H9 (cell line): ENCODE results near the gene CYTH3. TPM values are rescaled to one million over a fixed set of nuclear protein-coding genes. Genes with fewer than 3 reads are reported as not detected.

Experiments
- DNase-seq: peaks from one replicate; pipeline ENCODE4 v3.0.0-alpha.2; 2017
- H2AFZ ChIP-seq: one replicate; pipeline ENCODE4 v1.6.1; 2013; ENCODE audit warnings: mild to moderate bottlenecking, low read length, control low read depth, moderate library complexity
- H2AK5ac ChIP-seq: 2 replicates; pipeline ENCODE4 v1.6.1; 2013; ENCODE audit warnings: low read length, control low read depth, mixed read lengths; ENCODE audit not compliant: insufficient read length
- H2BK120ac ChIP-seq: one replicate; pipeline ENCODE4 v1.6.1; 2013; ENCODE audit warnings: low read depth, mild to moderate bottlenecking, low read length, control low read depth, inconsistent platforms; ENCODE audit not compliant: poor library complexity, severe bottlenecking
- H2BK12ac ChIP-seq: 2 replicates; pipeline ENCODE4 v1.6.1; 2013; ENCODE audit warnings: low read length, control low read depth, mixed read lengths, low read depth; ENCODE audit not compliant: insufficient read length
- H2BK15ac ChIP-seq: 2 replicates; pipeline ENCODE4 v1.6.1; 2013; ENCODE audit warnings: low read depth, low read length, control low read depth
- H2BK20ac ChIP-seq: one replicate; pipeline ENCODE4 v1.6.1; 2013; ENCODE audit warnings: low read depth, mild to moderate bottlenecking, low read length, control low read depth, inconsistent platforms; ENCODE audit not compliant: poor library complexity, severe bottlenecking
- H2BK5ac ChIP-seq: 2 replicates; pipeline ENCODE4 v1.6.1; 2013; ENCODE audit warnings: low read length, control low read depth, mixed read lengths; ENCODE audit not compliant: insufficient read length
- H3K14ac ChIP-seq: 2 replicates; pipeline ENCODE4 v1.6.1; 2013; ENCODE audit warnings: low read length, control low read depth; ENCODE audit not compliant: insufficient read depth
- H3K18ac ChIP-seq: 2 replicates; pipeline ENCODE4 v1.6.1; 2013; ENCODE audit warnings: low read depth, mild to moderate bottlenecking, mixed read lengths, low read length, control low read depth; ENCODE audit not compliant: insufficient read length
- H3K23ac ChIP-seq: 2 replicates; pipeline ENCODE4 v1.6.1; 2013; ENCODE audit warnings: low read length, control low read depth, mixed read lengths, low read depth; ENCODE audit not compliant: insufficient read length
- H3K23me2 ChIP-seq: 2 replicates; pipeline ENCODE4 v1.6.1; 2013; ENCODE audit warnings: low read depth, mild to moderate bottlenecking, mixed read lengths, low read length, control low read depth; ENCODE audit not compliant: insufficient read length, poor library complexity, severe bottlenecking
- H3K27ac ChIP-seq: 2 replicates; pipeline ENCODE4 v1.5.1; 2013; ENCODE audit warnings: low read length, control low read depth, mixed read lengths, low read depth; ENCODE audit not compliant: insufficient read length
- H3K27me3 ChIP-seq: 2 replicates; pipeline ENCODE4 v1.6.1; 2013; ENCODE audit warnings: low read length, control low read depth, inconsistent platforms; ENCODE audit not compliant: insufficient read depth
- H3K4ac ChIP-seq: 2 replicates; pipeline ENCODE4 v1.6.1; 2013; ENCODE audit warnings: low read depth, mild to moderate bottlenecking, control low read depth, inconsistent platforms, low read length, moderate library complexity
- H3K4me1 ChIP-seq: 2 replicates; pipeline ENCODE4 v1.6.1; 2013; ENCODE audit warnings: low read length, control low read depth, inconsistent platforms; ENCODE audit not compliant: insufficient read depth
- H3K4me2 ChIP-seq: 2 replicates; pipeline ENCODE4 v1.6.1; 2013; ENCODE audit warnings: low read length, control low read depth, mixed read lengths; ENCODE audit not compliant: insufficient read length, insufficient read depth
- H3K56ac ChIP-seq: 2 replicates; pipeline ENCODE4 v1.6.1; 2013; ENCODE audit warnings: low read depth, mild to moderate bottlenecking, mixed read lengths, low read length, control low read depth; ENCODE audit not compliant: insufficient read length
- H3K79me1 ChIP-seq: 2 replicates; pipeline ENCODE4 v1.6.1; 2013; ENCODE audit warnings: low read depth, mild to moderate bottlenecking, moderate library complexity, low read length, control low read depth, inconsistent platforms; ENCODE audit not compliant: insufficient read depth, poor library complexity, severe bottlenecking
- H3K79me2 ChIP-seq: 2 replicates; pipeline ENCODE4 v1.6.1; 2013; ENCODE audit warnings: low read length, control low read depth, inconsistent platforms; ENCODE audit not compliant: insufficient read depth
- H3K9ac ChIP-seq: 2 replicates; pipeline ENCODE4 v1.6.1; 2013; ENCODE audit warnings: low read length, control low read depth, mixed read lengths; ENCODE audit not compliant: insufficient read length; ENCODE audit errors: extremely low read depth
- H3K9me3 ChIP-seq: one replicate; pipeline ENCODE4 v1.6.1; 2013; ENCODE audit warnings: low read depth, low read length, inconsistent platforms; ENCODE audit not compliant: control insufficient read depth
- H3T11ph ChIP-seq: one replicate; pipeline ENCODE4 v1.6.1; 2013; ENCODE audit warnings: mild to moderate bottlenecking, low read length, control low read depth, inconsistent platforms
- H4K20me1 ChIP-seq: one replicate; pipeline ENCODE4 v1.6.1; 2013; ENCODE audit not compliant: control insufficient read depth, insufficient read length, insufficient read depth
- H4K5ac ChIP-seq: 2 replicates; pipeline ENCODE4 v1.6.1; 2013; ENCODE audit warnings: low read depth, mild to moderate bottlenecking, mixed read lengths, low read length, control low read depth; ENCODE audit not compliant: insufficient read length
- H4K8ac ChIP-seq: replicated peaks from 2 replicates; pipeline ENCODE4 v1.6.1; 2013; ENCODE audit warnings: low read length, control low read depth, mixed read lengths, low read depth; ENCODE audit not compliant: insufficient read length
- H4K91ac ChIP-seq: 2 replicates; pipeline ENCODE4 v1.6.1; 2013; ENCODE audit warnings: low read depth, mild to moderate bottlenecking, moderate library complexity, mixed read lengths, low read length, control low read depth; ENCODE audit not compliant: insufficient read length
- H3K27ac Mint-ChIP-seq, 3 experiments: 2 replicates in 2 of 3; 3 replicates in 1 of 3; pipeline ENCODE4 v1.8.0; 2020 to 2021; ENCODE audit warnings: mixed read lengths in 3 of 3, mild to moderate bottlenecking in 1 of 3, moderate library complexity in 1 of 3
- H3K27me3 Mint-ChIP-seq: 2 replicates; pipeline ENCODE4 v1.8.0; 2021; ENCODE audit warnings: low read depth, mild to moderate bottlenecking, moderate library complexity, mixed read lengths
- H3K36me3 Mint-ChIP-seq, 3 experiments: 2 replicates in 2 of 3; 3 replicates in 1 of 3; pipeline ENCODE4 v1.8.0; 2020 to 2021; ENCODE audit warnings: low read depth in 3 of 3, mixed read lengths in 3 of 3; ENCODE audit not compliant: insufficient read depth in 1 of 3
- H3K4me1 Mint-ChIP-seq, 2 experiments: 2 replicates each; pipeline ENCODE4 v1.8.0; 2020; ENCODE audit warnings: mixed read lengths in 2 of 2
- H3K4me3 Mint-ChIP-seq, 2 experiments: 2 replicates in 1 of 2; 3 replicates in 1 of 2; pipeline ENCODE4 v1.8.0; 2020 to 2021; ENCODE audit warnings: mild to moderate bottlenecking in 2 of 2, mixed read lengths in 2 of 2, moderate library complexity in 1 of 2
- H3K9me3 Mint-ChIP-seq, 2 experiments: 2 replicates in 1 of 2; 3 replicates in 1 of 2; pipeline ENCODE4 v1.8.0; 2020; ENCODE audit warnings: mild to moderate bottlenecking in 2 of 2, mixed read lengths in 2 of 2, moderate library complexity in 1 of 2
- WGBS: extraction: QIAGEN DNeasy Blood & Tissue Kit; methylation state at CpG from one replicate; pipeline ENCODE4 v1.1.7; 2013; ENCODE audit warnings: missing lambda C conversion rate, low lambda C conversion rate, mixed read lengths; ENCODE audit not compliant: insufficient read length; ENCODE audit errors: extremely low coverage; 5-methylcytosine and 5-hydroxymethylcytosine counted together
- total RNA-seq: library from RNA; stranded (reverse); gene quantifications from 2 replicates; pipeline ENCODE4 v1.2.1, GENCODE V29; 2021
- TF ChIP-seq, protein P1 (sequence below): fragments of 200-600 bp; sonication (generic); conservative IDR thresholded peaks from 3 replicates; pipeline ENCODE4 v1.8.0; 2021; ENCODE audit warnings: antibody characterized with exemption, mild to moderate bottlenecking

The CYTH3 gene
- total RNA-seq, 1 experiment from 2014 or later, result 12.3 TPM

DNA sequence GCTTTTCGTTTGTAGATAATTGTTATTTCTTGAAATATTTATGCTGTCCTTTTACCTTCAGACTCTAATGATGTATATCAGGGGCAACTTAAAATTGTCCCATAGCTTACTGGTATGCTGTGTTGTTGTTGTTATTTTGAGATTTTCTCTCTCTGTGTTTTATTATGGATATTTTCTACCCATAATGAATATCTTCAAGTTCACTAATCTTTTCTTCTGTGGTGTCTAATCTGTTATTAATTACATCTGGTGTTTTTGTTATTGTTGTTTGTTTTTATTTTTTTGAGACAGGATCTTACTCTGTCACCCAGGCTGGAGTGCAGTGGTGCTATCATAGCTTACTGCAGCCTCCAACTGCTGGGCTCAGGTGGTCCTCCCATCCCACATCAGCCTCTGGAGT lies 139.2 kb downstream of the CYTH3 start:
- DNase-seq, result no peak
- no peak overlapping the region for H4K5ac ChIP-seq
- no peak overlapping the region for H3K4ac ChIP-seq
- Mint-ChIP-seq H3K9me3 (no peaks in the 10 kb centered on the region; a peak in 1 of 5 replicates), H3K36me3 (peaks cover 34 to 50% (median 48%) of the 10 kb centered on the region in 3 experiments), H3K4me3 (no peak overlapping the region), H3K4me1 (no peaks in the 10 kb centered on the region), H3K27me3 (no peaks in the 10 kb centered on the region), H3K27ac (no peak overlapping the region)
- H2BK20ac ChIP-seq, result no peak overlapping the region
- H3K56ac ChIP-seq, result no peak overlapping the region
- H3K4me2 ChIP-seq, result no peak overlapping the region
- H3K27me3 ChIP-seq, result no peaks in the 10 kb centered on the region
- TF ChIP-seq, protein P1, sequence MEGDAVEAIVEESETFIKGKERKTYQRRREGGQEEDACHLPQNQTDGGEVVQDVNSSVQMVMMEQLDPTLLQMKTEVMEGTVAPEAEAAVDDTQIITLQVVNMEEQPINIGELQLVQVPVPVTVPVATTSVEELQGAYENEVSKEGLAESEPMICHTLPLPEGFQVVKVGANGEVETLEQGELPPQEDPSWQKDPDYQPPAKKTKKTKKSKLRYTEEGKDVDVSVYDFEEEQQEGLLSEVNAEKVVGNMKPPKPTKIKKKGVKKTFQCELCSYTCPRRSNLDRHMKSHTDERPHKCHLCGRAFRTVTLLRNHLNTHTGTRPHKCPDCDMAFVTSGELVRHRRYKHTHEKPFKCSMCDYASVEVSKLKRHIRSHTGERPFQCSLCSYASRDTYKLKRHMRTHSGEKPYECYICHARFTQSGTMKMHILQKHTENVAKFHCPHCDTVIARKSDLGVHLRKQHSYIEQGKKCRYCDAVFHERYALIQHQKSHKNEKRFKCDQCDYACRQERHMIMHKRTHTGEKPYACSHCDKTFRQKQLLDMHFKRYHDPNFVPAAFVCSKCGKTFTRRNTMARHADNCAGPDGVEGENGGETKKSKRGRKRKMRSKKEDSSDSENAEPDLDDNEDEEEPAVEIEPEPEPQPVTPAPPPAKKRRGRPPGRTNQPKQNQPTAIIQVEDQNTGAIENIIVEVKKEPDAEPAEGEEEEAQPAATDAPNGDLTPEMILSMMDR, result no peak
- H3K27ac ChIP-seq, result no peak overlapping the region
- H2BK120ac ChIP-seq, result no peak overlapping the region
- no CpG with 5 or more reads among the region's 1 CpG for WGBS
- H3K4me1 ChIP-seq, result no peaks in the 10 kb centered on the region
- H3T11ph ChIP-seq, result no peak overlapping the region
- no peak overlapping the region for H3K9ac ChIP-seq
- no peak overlapping the region for H3K18ac ChIP-seq
- no peak overlapping the region for H2BK5ac ChIP-seq
- H2BK15ac ChIP-seq, result no peak overlapping the region
- H3K79me1 ChIP-seq, result no peaks in the 10 kb centered on the region
- H3K23ac ChIP-seq, result no peak overlapping the region
- no peak overlapping the region for H4K8ac ChIP-seq
- no peaks in the 10 kb centered on the region; the same call in 1 of the 2 replicates for H3K79me2 ChIP-seq
- H3K9me3 ChIP-seq, result no peaks in the 10 kb centered on the region
- H2BK12ac ChIP-seq, result no peak overlapping the region
- no peaks in the 10 kb centered on the region for H3K23me2 ChIP-seq
- no peak overlapping the region for H2AK5ac ChIP-seq
- H2AFZ ChIP-seq, result no peak overlapping the region
- H3K14ac ChIP-seq, result no peak overlapping the region
- no peak overlapping the region for H4K91ac ChIP-seq
- no peaks in the 10 kb centered on the region for H4K20me1 ChIP-seq
